Gastroesophageal sphincter (tissue), 4 donors: ENCODE data around the gene TCF4. TPM values are rescaled to one million over a fixed set of nuclear protein-coding genes. Genes with fewer than 3 reads are reported as not detected.

ENCODE experiments used
- ATAC-seq: fragments of 150-250 bp; one replicate; pipeline ENCODE4 v1.9.1; 2016; ENCODE audit warnings: mild to moderate bottlenecking, moderate library complexity
- H3K27ac ChIP-seq, 4 donors: fragments of 200-600 bp; sonication (generic) in 3 of 4; 1 replicate in 3 of 4; 2 replicates in 1 of 4; pipeline ENCODE4 v1.5.1; 2016 to 2019
- H3K27me3 ChIP-seq: fragments of 200-600 bp; sonication (generic); one replicate; pipeline ENCODE4 v1.5.1; 2019
- H3K36me3 ChIP-seq, 2 donors: fragments of 200-600 bp; sonication (generic); one replicate each; pipeline ENCODE4 v1.5.1; 2019; ENCODE audit warnings: control low read depth in 1 of 2
- H3K4me1 ChIP-seq, 3 donors: fragments of 200-600 bp; sonication (generic); 1 replicate in 2 of 3; 2 replicates in 1 of 3; pipeline ENCODE4 v1.5.1; 2016 to 2019; ENCODE audit warnings: control low read depth in 2 of 3
- H3K4me3 ChIP-seq, 2 donors: fragments of 200-600 bp; sonication (generic); one replicate each; pipeline ENCODE4 v1.5.1; 2019; ENCODE audit warnings: mild to moderate bottlenecking in 1 of 2, moderate library complexity in 1 of 2
- H3K9me3 ChIP-seq, 3 donors: fragments of 200-600 bp; sonication (generic); one replicate each; pipeline ENCODE4 v1.5.1; 2017 to 2019; ENCODE audit warnings: control low read depth in 2 of 3
- EP300 ChIP-seq: sonication (generic); formaldehyde crosslinking; IDR thresholded peaks from one replicate; pipeline ENCODE4 v1.6.1; 2017; ENCODE audit warnings: antibody characterized with exemption, mild to moderate bottlenecking
- POLR2A ChIP-seq, 2 donors: fragments of 450-650 bp; IDR thresholded peaks; one replicate each; pipeline ENCODE4 v1.6.1; 2017; ENCODE audit warnings: antibody characterized with exemption in 2 of 2, mild to moderate bottlenecking in 2 of 2, moderate library complexity in 1 of 2
- POLR2AphosphoS5 ChIP-seq: sonication (generic); formaldehyde crosslinking; IDR thresholded peaks from one replicate; pipeline ENCODE4 v1.6.1; 2017; ENCODE audit warnings: antibody characterized with exemption
- WGBS, 2 donors: methylation state at CpG; one replicate each; pipeline ENCODE4 v1.1.5; 2018; ENCODE audit warnings: low coverage in 1 of 2; 5-methylcytosine and 5-hydroxymethylcytosine counted together
- total RNA-seq, 4 donors: library from RNA; depleted of rRNA; stranded (reverse); fragments of >200 nt; gene quantifications; one replicate each; pipeline ENCODE4 v1.1.0, GENCODE V29; 2016
- TF ChIP-seq, protein P1 (sequence below), 4 experiments: fragments of 200-600 bp in 2 of 4; fragments of 450-650 bp in 2 of 4; sonication (generic) in 1 of 4; IDR thresholded peaks; one replicate each; pipeline ENCODE4 v1.5.1; 2017 to 2019; ENCODE audit warnings: antibody characterized with exemption in 4 of 4, mild to moderate bottlenecking in 2 of 4, moderate library complexity in 2 of 4

TCF4 gene
- total RNA-seq, 4 donors from 2014 or later, result 64.1 to 87.6 (median 76.2) TPM

DNA sequence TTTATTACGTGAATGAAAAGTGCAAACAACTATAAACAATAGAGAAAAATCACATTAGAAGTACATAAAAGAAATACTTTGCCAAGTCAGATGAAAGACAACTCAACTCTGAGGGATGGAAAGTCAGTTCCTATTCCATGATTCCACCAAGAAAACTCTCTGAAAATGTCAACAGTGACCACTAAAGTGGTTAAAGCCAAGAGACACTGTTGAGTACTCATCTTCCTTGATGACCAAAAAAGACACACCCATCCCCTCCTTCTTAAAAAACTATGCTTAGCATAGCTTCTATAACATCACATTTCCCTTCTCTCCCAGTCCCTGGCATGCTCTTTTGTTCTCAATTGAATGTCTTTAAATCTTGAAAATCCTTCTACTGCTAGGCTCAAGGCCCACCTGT lies 160.0 kb downstream of the TCF4 start:
- ATAC-seq, result no peak
- WGBS, 2 donors, result 63 to 67% methylated on average over 1 of the region's 1 CpG
- H3K4me1 ChIP-seq, result peaks cover 0 to 16% (median 0%) of the 10 kb centered on the region in 3 donors
- no peaks in the 10 kb centered on the region for H3K27me3 ChIP-seq
- no peak for TF ChIP-seq POLR2A (IDR thresholded peaks at IDR 0.05)
- H3K9me3 ChIP-seq, result no peaks in the 10 kb centered on the region
- no peak overlapping the region for H3K27ac ChIP-seq
- H3K36me3 ChIP-seq, result no peaks in the 10 kb centered on the region
- H3K4me3 ChIP-seq, result no peak overlapping the region

DNA sequence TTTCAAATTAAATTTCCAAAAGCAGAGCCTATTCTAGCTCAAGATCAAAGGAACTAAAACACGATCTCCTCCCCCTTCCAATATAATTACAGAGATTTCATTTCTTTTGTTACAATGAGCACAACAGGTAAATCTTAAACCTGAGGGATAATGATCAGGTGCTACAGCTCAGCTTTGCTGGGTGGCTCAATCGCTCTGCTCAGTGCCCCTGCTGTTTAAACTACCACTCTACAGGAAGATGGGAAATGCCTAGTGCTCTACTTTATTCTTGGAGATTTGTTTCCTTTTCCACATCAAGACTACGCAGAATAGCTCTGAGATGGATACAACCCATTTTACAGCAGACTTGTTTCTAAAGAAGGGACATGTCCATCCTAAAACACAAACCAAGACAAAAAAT lies 162.3 kb downstream of the TCF4 start:
- H3K9me3 ChIP-seq, result no peaks in the 10 kb centered on the region
- H3K27me3 ChIP-seq, result no peaks in the 10 kb centered on the region
- no peaks in the 10 kb centered on the region for H3K36me3 ChIP-seq
- no peak overlapping the region for H3K4me3 ChIP-seq
- TF ChIP-seq EP300 (no peak), POLR2A (IDR thresholded peaks at IDR 0.05) (no peak), POLR2AphosphoS5 (no peak)
- TF ChIP-seq, protein P1, sequence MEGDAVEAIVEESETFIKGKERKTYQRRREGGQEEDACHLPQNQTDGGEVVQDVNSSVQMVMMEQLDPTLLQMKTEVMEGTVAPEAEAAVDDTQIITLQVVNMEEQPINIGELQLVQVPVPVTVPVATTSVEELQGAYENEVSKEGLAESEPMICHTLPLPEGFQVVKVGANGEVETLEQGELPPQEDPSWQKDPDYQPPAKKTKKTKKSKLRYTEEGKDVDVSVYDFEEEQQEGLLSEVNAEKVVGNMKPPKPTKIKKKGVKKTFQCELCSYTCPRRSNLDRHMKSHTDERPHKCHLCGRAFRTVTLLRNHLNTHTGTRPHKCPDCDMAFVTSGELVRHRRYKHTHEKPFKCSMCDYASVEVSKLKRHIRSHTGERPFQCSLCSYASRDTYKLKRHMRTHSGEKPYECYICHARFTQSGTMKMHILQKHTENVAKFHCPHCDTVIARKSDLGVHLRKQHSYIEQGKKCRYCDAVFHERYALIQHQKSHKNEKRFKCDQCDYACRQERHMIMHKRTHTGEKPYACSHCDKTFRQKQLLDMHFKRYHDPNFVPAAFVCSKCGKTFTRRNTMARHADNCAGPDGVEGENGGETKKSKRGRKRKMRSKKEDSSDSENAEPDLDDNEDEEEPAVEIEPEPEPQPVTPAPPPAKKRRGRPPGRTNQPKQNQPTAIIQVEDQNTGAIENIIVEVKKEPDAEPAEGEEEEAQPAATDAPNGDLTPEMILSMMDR (IDR thresholded peaks at IDR 0.05), result no peak
- H3K27ac ChIP-seq, result no peak overlapping the region
- no peak for ATAC-seq
- 86 to 100% methylated on average over 2 to 3 of the region's 3 CpGs for WGBS, 2 donors
- H3K4me1 ChIP-seq, result peaks cover 0 to 16% (median 0%) of the 10 kb centered on the region in 3 donors

DNA sequence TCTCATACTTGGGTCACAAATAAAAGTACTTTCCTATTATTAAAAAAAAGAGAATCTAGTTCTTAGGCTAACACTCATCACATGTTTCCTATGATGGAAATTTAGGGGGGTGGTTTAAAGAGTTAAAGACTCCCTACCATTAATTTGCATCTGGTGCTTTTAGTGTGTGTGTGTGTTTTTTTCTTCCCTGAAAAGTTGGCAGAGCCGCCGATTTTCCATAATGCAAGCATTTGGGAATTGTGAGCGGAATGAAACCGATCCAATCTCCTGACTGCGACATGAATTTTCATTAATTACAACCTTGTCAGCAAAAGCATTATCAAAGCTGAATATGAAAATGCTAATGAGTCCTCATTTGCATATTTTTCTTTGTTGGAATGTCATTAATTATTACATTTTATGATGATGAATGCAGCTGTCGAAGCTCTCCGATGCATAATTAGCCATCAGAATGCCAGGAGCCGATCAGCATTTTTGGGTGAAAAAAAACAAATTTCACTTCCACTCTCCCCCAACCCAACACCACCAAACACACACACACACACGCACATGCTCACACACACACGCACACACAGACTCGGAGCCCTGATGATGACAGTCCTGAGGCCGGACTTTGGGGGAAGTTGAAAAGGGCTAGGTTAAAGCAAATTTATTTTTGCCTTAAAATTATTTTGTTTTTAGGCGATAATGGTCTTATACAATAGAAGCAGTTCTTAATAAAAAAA lies 165.4 kb downstream of the TCF4 start:
- H3K27ac ChIP-seq, result peak overlapping the region; percentile 47 to 68 (median 64)
- H3K4me3 ChIP-seq, result peak overlapping the region; percentile 37 to 42
- ATAC-seq, result peak; percentile 35
- no peaks in the 10 kb centered on the region for H3K36me3 ChIP-seq
- no peaks in the 10 kb centered on the region for H3K9me3 ChIP-seq
- TF ChIP-seq POLR2A (IDR thresholded peaks at IDR 0.05), result no peak
- no peak for TF ChIP-seq EP300
- TF ChIP-seq POLR2AphosphoS5, result peak; percentile 22
- TF ChIP-seq, protein P1 (IDR thresholded peaks at IDR 0.05), result no peak
- H3K4me1 ChIP-seq, result peaks cover 0 to 21% (median 0%) of the 10 kb centered on the region in 3 donors
- 35 to 54% methylated on average over 10 to 13 of the region's 13 CpGs for WGBS, 2 donors
- no peaks in the 10 kb centered on the region for H3K27me3 ChIP-seq

DNA sequence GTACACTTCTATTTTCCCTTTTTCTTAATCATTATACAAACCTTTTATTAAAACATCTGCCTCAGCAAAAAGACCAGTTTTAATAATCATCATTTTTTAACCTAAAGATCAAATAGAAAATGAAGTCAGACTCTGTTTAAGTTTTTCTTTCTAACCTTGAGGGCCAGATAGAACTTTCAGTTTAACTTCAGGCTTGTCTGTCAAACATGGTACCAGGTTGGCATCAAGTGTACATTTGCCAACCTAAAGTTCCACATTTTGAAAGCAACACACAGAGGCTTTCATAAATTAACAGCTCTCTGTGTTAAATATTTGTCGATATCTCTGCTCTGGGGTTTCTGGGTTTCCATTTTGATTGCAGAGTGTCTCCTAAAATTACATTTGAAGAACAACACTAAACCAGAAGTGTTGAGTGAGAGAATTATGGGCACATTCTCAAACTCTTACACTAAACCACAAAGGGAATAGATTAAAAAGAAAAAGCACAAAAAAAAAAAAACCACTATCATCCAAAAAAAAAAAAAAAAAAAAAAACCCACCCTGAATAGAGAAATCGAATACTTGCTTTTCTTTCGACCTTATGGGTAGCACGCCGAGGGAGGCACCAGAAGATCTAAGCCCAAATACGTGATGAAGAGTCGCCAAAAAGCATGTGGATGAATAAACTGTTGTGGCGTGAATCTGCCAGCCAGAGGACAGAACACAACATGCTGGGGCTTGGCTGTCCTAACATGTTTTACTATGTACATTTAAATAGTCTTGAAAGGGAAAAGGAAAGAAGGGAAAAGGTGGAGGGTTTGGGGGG lies 166.2 kb downstream of the TCF4 start:
- ATAC-seq, result no peak
- peak overlapping the region; percentile 47 to 68 (median 64) for H3K27ac ChIP-seq
- WGBS, 2 donors, result 34 to 68% methylated on average over 8 of the region's 8 CpGs
- peak overlapping the region; percentile 37 to 42 for H3K4me3 ChIP-seq
- no peaks in the 10 kb centered on the region for H3K27me3 ChIP-seq
- TF ChIP-seq POLR2A (IDR thresholded peaks at IDR 0.05) (no peak), POLR2AphosphoS5 (no peak), EP300 (no peak)
- TF ChIP-seq, protein P1 (IDR thresholded peaks at IDR 0.05), result no peak
- H3K4me1 ChIP-seq, result peaks cover 0 to 28% (median 2%) of the 10 kb centered on the region in 3 donors
- no peaks in the 10 kb centered on the region for H3K9me3 ChIP-seq
- H3K36me3 ChIP-seq, result no peaks in the 10 kb centered on the region

GRCh38 chr18:55421308-55421614 lies 166.7 kb downstream of the TCF4 start:
- 33 to 50% methylated on average over 4 of the region's 4 CpGs for WGBS, 2 donors
- Histone ChIP-seq H3K36me3 (no peaks in the 10 kb centered on the region), H3K4me3 (peak overlapping the region in 1 of 2 donors; percentile 42), H3K27ac (peak overlapping the region; percentile 47 to 68 (median 64)), H3K27me3 (no peaks in the 10 kb centered on the region), H3K4me1 (peaks cover 0 to 32% (median 4%) of the 10 kb centered on the region in 3 donors), H3K9me3 (no peaks in the 10 kb centered on the region)
- no peak for TF ChIP-seq POLR2A (IDR thresholded peaks at IDR 0.05)
- no peak for ATAC-seq
